ENCODE data around the gene OR6N2.

OR6N2 gene

DNA sequence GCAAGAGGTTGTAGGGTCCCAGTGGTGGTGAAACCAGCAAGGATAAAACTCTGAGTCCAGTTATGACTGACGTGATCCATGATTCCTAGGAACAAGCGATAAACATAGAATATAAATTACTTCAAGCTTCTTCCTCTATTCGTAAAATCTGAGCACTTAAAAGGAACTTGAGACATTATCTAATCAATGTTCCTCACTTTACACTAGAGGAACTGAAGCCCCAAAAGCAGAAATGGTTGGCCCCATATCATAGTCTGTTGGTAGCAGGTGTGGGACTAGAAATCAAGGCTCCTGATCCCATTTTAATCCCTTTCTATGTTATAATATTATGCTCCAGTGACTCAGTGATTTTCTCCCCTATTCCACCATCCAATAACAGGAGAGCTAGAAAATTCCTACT, 28.3 kb upstream of the OR6N2 start:
- Histone ChIP-seq H3K4me1 (ENCODE audit: control insufficient read depth in 1 of 2, insufficient read depth in 1 of 2, low read depth in 1 of 2, low read length in 1 of 2) (peaks cover 95 to 100% of the 10 kb centered on the region in 2 experiments), H3K27me3 (no peaks in the 10 kb centered on the region), H3K36me3 (peaks cover 3% of the 10 kb centered on the region), H3K9me3 (no peaks in the 10 kb centered on the region), H3K27ac (peak overlapping the region; percentile 97), H3K4me3 (ENCODE audit: low read depth in 1 of 2, low read length in 1 of 2) (peak overlapping the region; percentile 55 to 56)
- TF ChIP-seq, protein P1, sequence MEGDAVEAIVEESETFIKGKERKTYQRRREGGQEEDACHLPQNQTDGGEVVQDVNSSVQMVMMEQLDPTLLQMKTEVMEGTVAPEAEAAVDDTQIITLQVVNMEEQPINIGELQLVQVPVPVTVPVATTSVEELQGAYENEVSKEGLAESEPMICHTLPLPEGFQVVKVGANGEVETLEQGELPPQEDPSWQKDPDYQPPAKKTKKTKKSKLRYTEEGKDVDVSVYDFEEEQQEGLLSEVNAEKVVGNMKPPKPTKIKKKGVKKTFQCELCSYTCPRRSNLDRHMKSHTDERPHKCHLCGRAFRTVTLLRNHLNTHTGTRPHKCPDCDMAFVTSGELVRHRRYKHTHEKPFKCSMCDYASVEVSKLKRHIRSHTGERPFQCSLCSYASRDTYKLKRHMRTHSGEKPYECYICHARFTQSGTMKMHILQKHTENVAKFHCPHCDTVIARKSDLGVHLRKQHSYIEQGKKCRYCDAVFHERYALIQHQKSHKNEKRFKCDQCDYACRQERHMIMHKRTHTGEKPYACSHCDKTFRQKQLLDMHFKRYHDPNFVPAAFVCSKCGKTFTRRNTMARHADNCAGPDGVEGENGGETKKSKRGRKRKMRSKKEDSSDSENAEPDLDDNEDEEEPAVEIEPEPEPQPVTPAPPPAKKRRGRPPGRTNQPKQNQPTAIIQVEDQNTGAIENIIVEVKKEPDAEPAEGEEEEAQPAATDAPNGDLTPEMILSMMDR (IDR thresholded peaks at IDR 0.05) = no peak

DNA sequence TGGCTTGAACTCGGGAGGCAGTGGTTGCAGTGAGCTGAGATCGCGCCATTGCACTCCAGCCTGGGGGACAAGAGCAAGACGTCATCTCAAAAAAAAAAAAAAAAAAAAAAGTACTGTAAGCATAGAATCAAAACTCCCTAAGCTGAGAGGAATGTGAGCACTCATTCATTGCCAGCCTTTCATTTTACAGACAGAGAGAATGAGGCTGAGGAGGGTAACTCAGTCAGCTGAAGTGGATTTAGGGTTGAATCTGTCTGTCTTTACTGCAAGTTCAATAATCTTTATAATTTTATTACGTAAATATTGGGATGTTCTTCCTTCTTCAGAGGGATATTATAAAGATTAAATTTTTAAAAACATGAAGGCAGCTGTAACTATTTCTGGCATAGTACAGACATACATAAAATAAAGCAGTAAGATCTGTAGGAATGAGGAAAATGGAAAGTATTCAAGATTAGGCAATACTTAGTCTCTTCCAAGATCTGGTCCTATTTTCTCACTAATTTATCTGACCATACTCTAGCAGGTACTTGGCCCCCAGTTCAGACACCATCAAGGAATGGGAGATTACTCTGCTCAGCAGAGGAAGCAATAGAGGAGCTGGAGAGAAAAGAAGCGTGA, 26.0 kb upstream of the OR6N2 start:
- TF ChIP-seq, protein P1 (IDR thresholded peaks at IDR 0.05) = no peak

DNA sequence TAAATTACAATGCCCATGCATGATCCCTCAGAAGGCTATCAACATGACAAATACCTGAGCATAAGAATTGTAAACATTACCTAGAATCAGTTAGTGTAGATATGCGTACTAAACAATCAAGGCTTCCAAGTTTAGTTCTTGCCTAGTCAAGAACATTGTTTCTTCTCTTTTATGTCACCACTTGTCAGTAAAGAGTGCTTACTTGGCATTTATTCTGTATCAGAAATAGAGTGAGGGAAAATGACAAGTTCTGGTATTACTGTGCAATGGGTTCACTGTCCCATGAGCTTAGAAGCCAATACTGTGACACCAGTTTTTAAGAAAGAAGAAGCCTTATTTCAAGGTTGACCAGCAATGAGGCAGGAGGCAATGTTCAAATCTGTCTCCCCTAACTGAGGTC, 22.7 kb upstream of the OR6N2 start:
- Histone ChIP-seq H3K9me3 (no peaks in the 10 kb centered on the region), H3K4me1 (ENCODE audit: control insufficient read depth in 1 of 2, insufficient read depth in 1 of 2, low read depth in 1 of 2, low read length in 1 of 2) (peaks cover 95 to 100% of the 10 kb centered on the region in 2 experiments), H3K27me3 (no peaks in the 10 kb centered on the region), H3K27ac (peak overlapping the region; percentile 98), H3K4me3 (ENCODE audit: low read depth in 1 of 2, low read length in 1 of 2) (peak overlapping the region; percentile 56 to 58), H3K36me3 (no peaks in the 10 kb centered on the region)
- TF ChIP-seq, protein P1 (IDR thresholded peaks at IDR 0.05) = no peak

More for the DNA sequence above, 26.0 kb upstream of the OR6N2 start:
- Histone ChIP-seq H3K27me3 (no peaks in the 10 kb centered on the region), H3K36me3 (peaks cover 3% of the 10 kb centered on the region), H3K4me3 (ENCODE audit: low read depth in 1 of 2, low read length in 1 of 2) (peak overlapping the region in 1 of 2 experiments; percentile 25), H3K9me3 (no peaks in the 10 kb centered on the region), H3K4me1 (ENCODE audit: control insufficient read depth in 1 of 2, insufficient read depth in 1 of 2, low read depth in 1 of 2, low read length in 1 of 2) (peaks cover 95 to 100% of the 10 kb centered on the region in 2 experiments), H3K27ac (peak overlapping the region; percentile 97)

DNA sequence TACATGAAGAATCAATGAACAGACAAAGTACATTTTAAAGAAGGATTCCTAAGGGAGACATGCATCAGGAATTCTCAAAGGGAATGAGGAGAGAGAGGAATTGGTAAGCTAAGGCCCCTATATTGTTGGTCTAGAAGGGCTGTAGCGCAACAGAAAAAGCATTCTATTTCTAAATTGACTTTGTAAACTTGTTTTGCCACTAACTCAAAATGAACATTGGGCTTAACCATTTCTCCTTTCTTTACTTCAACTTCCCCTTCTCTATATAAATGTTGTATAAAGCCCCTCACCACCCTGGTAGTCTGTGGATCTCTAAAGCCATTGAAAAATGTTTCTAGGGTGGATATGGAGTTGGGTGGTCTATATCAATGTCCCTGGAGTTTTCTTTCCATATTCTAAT, 20.4 kb upstream of the OR6N2 start:
- Histone ChIP-seq H3K4me1 (ENCODE audit: control insufficient read depth in 1 of 2, insufficient read depth in 1 of 2, low read depth in 1 of 2, low read length in 1 of 2) (peaks cover 94 to 100% of the 10 kb centered on the region in 2 experiments), H3K9me3 (no peaks in the 10 kb centered on the region), H3K4me3 (ENCODE audit: low read depth in 1 of 2, low read length in 1 of 2) (peak overlapping the region; percentile 56 to 58), H3K27me3 (no peaks in the 10 kb centered on the region), H3K36me3 (no peaks in the 10 kb centered on the region), H3K27ac (peak overlapping the region; percentile 98)
- TF ChIP-seq, protein P1 (IDR thresholded peaks at IDR 0.05) = no peak

DNA sequence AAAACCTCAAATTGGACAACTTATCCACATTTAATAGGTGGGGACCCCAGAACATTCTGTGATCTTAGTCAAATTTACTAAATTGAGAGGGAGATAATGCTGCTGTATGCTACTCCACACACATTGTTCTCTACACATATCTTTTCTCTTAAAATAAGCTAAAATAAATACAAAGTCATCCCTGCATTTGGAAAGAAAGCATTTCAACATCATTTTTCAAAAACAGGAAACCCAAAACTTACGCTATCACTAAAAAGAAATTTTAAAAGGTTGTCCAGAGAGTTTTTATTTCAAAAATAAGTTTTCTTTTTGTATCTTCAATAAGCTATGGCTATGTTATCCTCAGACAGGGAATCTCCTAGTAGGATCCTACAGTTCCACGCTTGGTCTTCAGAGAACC, 19.5 kb upstream of the OR6N2 start:
- H3K36me3 ChIP-seq = no peaks in the 10 kb centered on the region
- H3K9me3 ChIP-seq = no peaks in the 10 kb centered on the region
- H3K4me1 ChIP-seq (ENCODE audit: control insufficient read depth in 1 of 2, insufficient read depth in 1 of 2, low read depth in 1 of 2, low read length in 1 of 2) = peaks cover 94 to 100% of the 10 kb centered on the region in 2 experiments
- peak overlapping the region; percentile 56 to 58 for H3K4me3 ChIP-seq (ENCODE audit: low read depth in 1 of 2, low read length in 1 of 2)
- TF ChIP-seq, protein P1 (IDR thresholded peaks at IDR 0.05) = no peak
- peak overlapping the region; percentile 98 for H3K27ac ChIP-seq
- H3K27me3 ChIP-seq = no peaks in the 10 kb centered on the region
